Measurements from ENCODE around the gene PRKG1. TPM values are rescaled to one million over a fixed set of nuclear protein-coding genes. Genes with fewer than 3 reads are reported as not detected.

The PRKG1 gene
- polyA plus RNA-seq, 1 donor (not counting 4 experiments of a cell fraction or from before 2014, with no cell fraction given): 0.24 TPM

- no peak for TF ChIP-seq CTCF (optimal IDR thresholded peaks at IDR 0.05 in 1 of 3, IDR thresholded peaks at IDR 0.05 in 1 of 3, conservative IDR thresholded peaks at IDR 0.05 in 1 of 3; ENCODE audit: extremely low read depth in 1 of 3, insufficient read depth in 2 of 3, low read length in 3 of 3)
- TF ChIP-seq EZH2 (IDR thresholded peaks at IDR 0.05; ENCODE audit: low read length): no peak
- no peaks in the 10 kb centered on the region for H3K4me1 ChIP-seq (ENCODE audit: control insufficient read depth, extremely low read depth, insufficient read depth, low read length)
- no peak overlapping the region for H3K4me3 ChIP-seq (ENCODE audit: control insufficient read depth in 2 of 3, extremely low read depth in 1 of 3, insufficient read depth in 2 of 3, low read depth in 1 of 3, low read length in 3 of 3)
- H3K27me3 ChIP-seq (ENCODE audit: control insufficient read depth, extremely low read depth, insufficient read depth, low read length): no peaks in the 10 kb centered on the region
- no peaks in the 10 kb centered on the region for H3K9me3 ChIP-seq (ENCODE audit: control insufficient read depth, low read depth, low read length)
- DNase-seq (ENCODE audit: low read depth, low spot score) (no peak), FAIRE-seq (no peak)
- dilution Hi-C loops (cut with MboI; ENCODE audit: extremely low pct_ligation_motif_present, low sequenced_read_pairs): no loop called here
- H3K9me1 ChIP-seq (ENCODE audit: control insufficient read depth, extremely low read depth, insufficient read depth, low read length): no peaks in the 10 kb centered on the region
- no peak overlapping the region for H3K4me2 ChIP-seq (ENCODE audit: control insufficient read depth, extremely low read depth, insufficient read depth, low read depth, low read length)
- H3K9ac ChIP-seq (ENCODE audit: control insufficient read depth, extremely low read depth, insufficient read depth, low read length): no peak overlapping the region
- no peaks in the 10 kb centered on the region for H4K20me1 ChIP-seq (ENCODE audit: control insufficient read depth, extremely low read depth, insufficient read depth, low read length)
- no peak overlapping the region for H2AFZ ChIP-seq (ENCODE audit: control insufficient read depth, low read length)
- H3K79me2 ChIP-seq (ENCODE audit: control insufficient read depth, insufficient read depth, low read length): no peaks in the 10 kb centered on the region
- no peaks in the 10 kb centered on the region for H3K36me3 ChIP-seq (ENCODE audit: control insufficient read depth in 2 of 2, extremely low read depth in 1 of 2, insufficient read depth in 2 of 2, low read length in 2 of 2)
- no peak overlapping the region for H3K27ac ChIP-seq (ENCODE audit: control insufficient read depth, insufficient read depth, low read length)
Measured at GRCh38 chr10:51602326-51602725, 528.0 kb downstream of the PRKG1 start.

- FAIRE-seq (no peak), DNase-seq (ENCODE audit: low read depth, low spot score) (no peak)
- Histone ChIP-seq H3K9me3 (ENCODE audit: control insufficient read depth, low read depth, low read length) (no peaks in the 10 kb centered on the region), H3K27me3 (ENCODE audit: control insufficient read depth, extremely low read depth, insufficient read depth, low read length) (no peaks in the 10 kb centered on the region), H3K27ac (ENCODE audit: control insufficient read depth, insufficient read depth, low read length) (no peak overlapping the region), H3K36me3 (ENCODE audit: control insufficient read depth in 2 of 2, extremely low read depth in 1 of 2, insufficient read depth in 2 of 2, low read length in 2 of 2) (no peaks in the 10 kb centered on the region), H3K4me2 (ENCODE audit: control insufficient read depth, extremely low read depth, insufficient read depth, low read depth, low read length) (no peak overlapping the region), H3K4me3 (ENCODE audit: control insufficient read depth in 2 of 3, extremely low read depth in 1 of 3, insufficient read depth in 2 of 3, low read depth in 1 of 3, low read length in 3 of 3) (no peak overlapping the region), H3K9ac (ENCODE audit: control insufficient read depth, extremely low read depth, insufficient read depth, low read length) (no peak overlapping the region), H3K4me1 (ENCODE audit: control insufficient read depth, extremely low read depth, insufficient read depth, low read length) (no peaks in the 10 kb centered on the region), H3K9me1 (ENCODE audit: control insufficient read depth, extremely low read depth, insufficient read depth, low read length) (no peaks in the 10 kb centered on the region), H3K79me2 (ENCODE audit: control insufficient read depth, insufficient read depth, low read length) (no peaks in the 10 kb centered on the region), H2AFZ (ENCODE audit: control insufficient read depth, low read length) (no peak overlapping the region), H4K20me1 (ENCODE audit: control insufficient read depth, extremely low read depth, insufficient read depth, low read length) (no peaks in the 10 kb centered on the region)
- TF ChIP-seq EZH2 (IDR thresholded peaks at IDR 0.05; ENCODE audit: low read length): no peak
- no peak for TF ChIP-seq CTCF (optimal IDR thresholded peaks at IDR 0.05 in 1 of 3, IDR thresholded peaks at IDR 0.05 in 1 of 3, conservative IDR thresholded peaks at IDR 0.05 in 1 of 3; ENCODE audit: extremely low read depth in 1 of 3, insufficient read depth in 2 of 3, low read length in 3 of 3)
- dilution Hi-C loops (cut with MboI; ENCODE audit: extremely low pct_ligation_motif_present, low sequenced_read_pairs): no loop called here
Measured at GRCh38 chr10:51604579-51604978, 530.3 kb downstream of the PRKG1 start.

Data from keratinocyte (primary cell).